ENCODE results near the gene SLC35F3. TPM values are rescaled to one million over a fixed set of nuclear protein-coding genes. Genes with fewer than 3 reads are reported as not detected.

Gene SLC35F3
- total and polyA plus RNA-seq, 2 experiments from 2014 or later = 0.80 to 1.3 TPM

DNA sequence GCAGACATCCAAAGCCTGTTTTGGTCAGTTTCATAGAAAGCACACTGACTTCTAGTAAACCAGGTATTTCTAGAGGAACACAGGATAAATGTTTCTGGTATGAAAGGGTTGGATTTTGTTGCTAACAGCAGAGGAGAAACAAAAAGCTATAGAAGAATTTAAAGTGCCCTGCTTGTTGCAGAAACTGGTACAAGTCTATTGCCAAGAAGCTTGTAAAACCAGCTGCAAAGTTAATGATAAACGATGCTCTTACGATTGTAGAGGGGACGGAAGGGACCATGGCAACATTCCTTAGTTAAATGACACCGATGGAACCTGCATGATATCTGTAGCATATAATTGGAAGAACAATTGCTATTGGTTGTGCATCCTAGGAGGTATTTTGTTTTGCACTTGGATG lies 40.1 kb downstream of the SLC35F3 start:
- H3K27me3 ChIP-seq = no peaks in the 10 kb centered on the region
- H4K20me1 ChIP-seq (ENCODE audit: insufficient read depth, poor library complexity, severe bottlenecking) = no peaks in the 10 kb centered on the region
- H3K4me2 ChIP-seq = no peak overlapping the region
- no peaks in the 10 kb centered on the region for H3K36me3 ChIP-seq (replicated peaks; ENCODE audit: insufficient read depth, low read depth)
- TF ChIP-seq EZH2 (IDR thresholded peaks at IDR 0.05; ENCODE audit: borderline replicate concordance) (no peak), EZH2phosphoT487 (IDR thresholded peaks at IDR 0.05; ENCODE audit: low read depth, severe bottlenecking, unreplicated experiment) (no peak)
- TF ChIP-seq, protein P1, sequence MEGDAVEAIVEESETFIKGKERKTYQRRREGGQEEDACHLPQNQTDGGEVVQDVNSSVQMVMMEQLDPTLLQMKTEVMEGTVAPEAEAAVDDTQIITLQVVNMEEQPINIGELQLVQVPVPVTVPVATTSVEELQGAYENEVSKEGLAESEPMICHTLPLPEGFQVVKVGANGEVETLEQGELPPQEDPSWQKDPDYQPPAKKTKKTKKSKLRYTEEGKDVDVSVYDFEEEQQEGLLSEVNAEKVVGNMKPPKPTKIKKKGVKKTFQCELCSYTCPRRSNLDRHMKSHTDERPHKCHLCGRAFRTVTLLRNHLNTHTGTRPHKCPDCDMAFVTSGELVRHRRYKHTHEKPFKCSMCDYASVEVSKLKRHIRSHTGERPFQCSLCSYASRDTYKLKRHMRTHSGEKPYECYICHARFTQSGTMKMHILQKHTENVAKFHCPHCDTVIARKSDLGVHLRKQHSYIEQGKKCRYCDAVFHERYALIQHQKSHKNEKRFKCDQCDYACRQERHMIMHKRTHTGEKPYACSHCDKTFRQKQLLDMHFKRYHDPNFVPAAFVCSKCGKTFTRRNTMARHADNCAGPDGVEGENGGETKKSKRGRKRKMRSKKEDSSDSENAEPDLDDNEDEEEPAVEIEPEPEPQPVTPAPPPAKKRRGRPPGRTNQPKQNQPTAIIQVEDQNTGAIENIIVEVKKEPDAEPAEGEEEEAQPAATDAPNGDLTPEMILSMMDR (IDR thresholded peaks at IDR 0.05; ENCODE audit: poor library complexity) = no peak
- no peak overlapping the region for H2AFZ ChIP-seq
- 49% methylated on average over 4 of the region's 4 CpGs for WGBS (ENCODE audit: low lambda C conversion rate, missing lambda C conversion rate)
- H3K4me1 ChIP-seq (ENCODE audit: insufficient read depth) = no peaks in the 10 kb centered on the region
- H3K79me2 ChIP-seq = no peaks in the 10 kb centered on the region
- H3K9me3 ChIP-seq (ENCODE audit: low read depth) = no peaks in the 10 kb centered on the region
- DNase-seq (ENCODE audit: low spot score) = no peak
- H3K9me2 ChIP-seq (replicated peaks; ENCODE audit: insufficient read depth) = no peaks in the 10 kb centered on the region
- no peak overlapping the region for H3K4me3 ChIP-seq
- H3K27ac ChIP-seq = no peak overlapping the region

DNA sequence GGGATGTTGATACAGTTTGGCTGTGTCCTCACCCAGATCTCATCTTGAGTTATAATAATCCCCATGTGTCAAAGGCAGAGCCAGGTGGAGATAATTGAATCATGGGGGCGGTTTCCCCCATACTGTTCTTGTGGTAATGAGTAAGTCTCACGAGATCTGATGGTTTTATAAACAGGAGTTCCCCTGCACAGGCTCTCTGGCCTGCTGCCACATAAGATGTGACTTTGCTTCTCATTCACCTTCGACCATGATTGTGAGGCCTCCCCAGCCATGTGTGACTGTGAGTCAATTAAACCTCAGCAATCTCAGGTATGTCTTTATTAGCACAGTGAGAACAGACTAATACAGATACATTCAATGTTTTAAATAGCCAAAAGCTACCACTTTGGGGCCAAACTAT lies 41.1 kb downstream of the SLC35F3 start:
- Histone ChIP-seq H3K79me2 (no peaks in the 10 kb centered on the region), H3K4me2 (no peak overlapping the region), H3K4me3 (no peak overlapping the region), H3K36me3 (replicated peaks; ENCODE audit: insufficient read depth, low read depth) (no peaks in the 10 kb centered on the region), H4K20me1 (ENCODE audit: insufficient read depth, poor library complexity, severe bottlenecking) (no peaks in the 10 kb centered on the region), H3K9me2 (replicated peaks; ENCODE audit: insufficient read depth) (no peaks in the 10 kb centered on the region), H2AFZ (no peak overlapping the region), H3K27me3 (no peaks in the 10 kb centered on the region), H3K27ac (no peak overlapping the region), H3K4me1 (ENCODE audit: insufficient read depth) (no peaks in the 10 kb centered on the region), H3K9me3 (ENCODE audit: low read depth) (no peaks in the 10 kb centered on the region)
- no peak for DNase-seq (ENCODE audit: low spot score)
- WGBS (ENCODE audit: low lambda C conversion rate, missing lambda C conversion rate) = 73% methylated on average over 3 of the region's 3 CpGs
- TF ChIP-seq, protein P1 (IDR thresholded peaks at IDR 0.05; ENCODE audit: poor library complexity) = no peak
- TF ChIP-seq EZH2phosphoT487 (IDR thresholded peaks at IDR 0.05; ENCODE audit: low read depth, severe bottlenecking, unreplicated experiment) (no peak), EZH2 (IDR thresholded peaks at IDR 0.05; ENCODE audit: borderline replicate concordance) (no peak)

DNA sequence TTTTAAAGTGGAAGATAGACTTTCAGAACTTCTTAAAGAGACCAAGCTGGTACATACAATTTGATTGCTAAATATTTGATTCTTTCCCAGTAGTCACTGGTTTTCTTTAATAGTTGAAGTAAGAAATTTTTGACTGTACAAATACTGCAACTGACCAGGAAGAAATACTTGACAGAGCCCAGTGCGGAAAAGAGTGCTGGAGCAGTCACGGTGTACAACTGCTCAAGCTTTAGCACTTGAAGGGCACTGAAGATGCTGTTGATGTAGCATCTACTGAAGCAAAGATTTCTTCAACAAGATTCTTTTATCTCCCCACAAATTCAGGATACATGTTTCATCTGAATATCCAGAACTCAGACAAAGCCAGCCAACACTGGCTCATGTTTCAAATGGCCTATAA lies 41.5 kb downstream of the SLC35F3 start:
- no peak overlapping the region for H3K27ac ChIP-seq
- 95% methylated on average over 2 of the region's 2 CpGs for WGBS (ENCODE audit: low lambda C conversion rate, missing lambda C conversion rate)
- no peaks in the 10 kb centered on the region for H3K9me3 ChIP-seq (ENCODE audit: low read depth)
- no peak overlapping the region for H2AFZ ChIP-seq
- no peaks in the 10 kb centered on the region for H3K4me1 ChIP-seq (ENCODE audit: insufficient read depth)
- no peaks in the 10 kb centered on the region for H3K79me2 ChIP-seq
- no peak for DNase-seq (ENCODE audit: low spot score)
- H3K9me2 ChIP-seq (replicated peaks; ENCODE audit: insufficient read depth) = no peaks in the 10 kb centered on the region
- no peaks in the 10 kb centered on the region for H3K36me3 ChIP-seq (replicated peaks; ENCODE audit: insufficient read depth, low read depth)
- no peaks in the 10 kb centered on the region for H3K27me3 ChIP-seq
- H3K4me3 ChIP-seq = no peak overlapping the region
- no peak overlapping the region for H3K4me2 ChIP-seq
- no peaks in the 10 kb centered on the region for H4K20me1 ChIP-seq (ENCODE audit: insufficient read depth, poor library complexity, severe bottlenecking)
- TF ChIP-seq, protein P1 (IDR thresholded peaks at IDR 0.05; ENCODE audit: poor library complexity) = no peak
- TF ChIP-seq EZH2phosphoT487 (IDR thresholded peaks at IDR 0.05; ENCODE audit: low read depth, severe bottlenecking, unreplicated experiment) (no peak), EZH2 (IDR thresholded peaks at IDR 0.05; ENCODE audit: borderline replicate concordance) (no peak)

DNA sequence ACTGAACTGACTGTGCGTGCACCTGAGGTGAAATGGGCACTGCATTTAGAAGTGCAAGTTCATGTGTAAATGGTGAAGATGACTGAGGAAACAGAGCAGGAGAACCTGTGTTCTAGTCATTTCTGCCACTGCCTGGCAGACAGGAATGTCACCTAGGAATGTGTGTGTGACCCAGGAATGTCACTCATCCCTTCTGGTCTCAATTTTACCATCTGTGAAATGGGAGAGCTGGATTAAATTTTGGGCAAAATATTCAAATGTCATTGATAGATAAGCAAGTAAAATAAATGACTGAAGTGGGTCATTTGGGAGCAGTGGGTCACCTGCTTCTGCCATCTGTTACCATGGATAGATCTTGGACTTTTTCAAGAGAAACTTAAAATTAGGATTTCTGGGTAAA lies 42.2 kb downstream of the SLC35F3 start:
- TF ChIP-seq EZH2 (IDR thresholded peaks at IDR 0.05; ENCODE audit: borderline replicate concordance) (no peak), EZH2phosphoT487 (IDR thresholded peaks at IDR 0.05; ENCODE audit: low read depth, severe bottlenecking, unreplicated experiment) (no peak)
- TF ChIP-seq, protein P1 (IDR thresholded peaks at IDR 0.05; ENCODE audit: poor library complexity) = no peak

More for the DNA sequence above, 42.2 kb downstream of the SLC35F3 start:
- WGBS (ENCODE audit: low lambda C conversion rate, missing lambda C conversion rate) = 97% methylated on average over 1 of the region's 1 CpG
- H3K9me2 ChIP-seq (replicated peaks; ENCODE audit: insufficient read depth) = no peaks in the 10 kb centered on the region
- no peaks in the 10 kb centered on the region for H3K36me3 ChIP-seq (replicated peaks; ENCODE audit: insufficient read depth, low read depth)
- no peaks in the 10 kb centered on the region for H3K9me3 ChIP-seq (ENCODE audit: low read depth)
- no peaks in the 10 kb centered on the region for H3K4me1 ChIP-seq (ENCODE audit: insufficient read depth)
- no peaks in the 10 kb centered on the region for H3K79me2 ChIP-seq
- no peak overlapping the region for H3K27ac ChIP-seq
- no peak overlapping the region for H2AFZ ChIP-seq
- no peaks in the 10 kb centered on the region for H3K27me3 ChIP-seq
- H4K20me1 ChIP-seq (ENCODE audit: insufficient read depth, poor library complexity, severe bottlenecking) = no peaks in the 10 kb centered on the region
- DNase-seq (ENCODE audit: low spot score) = no peak
- H3K4me3 ChIP-seq = no peak overlapping the region
- no peak overlapping the region for H3K4me2 ChIP-seq
